NCI-H460 (cell line): Measurements from ENCODE around the gene SLC7A4. TPM values are rescaled to one million over a fixed set of nuclear protein-coding genes. Genes with fewer than 3 reads are reported as not detected.
A peak's percentile ranks its signal among the peaks of the same experiment; 100 is the strongest.

Experiments used
- DNase-seq: peaks from one replicate; pipeline ENCODE4 v3.0.0-alpha.2; 2016; ENCODE audit warnings: low read depth; ENCODE audit errors: extremely low read depth
- small RNA-seq, 2 experiments: library from RNA; depleted of rRNA; stranded (forward); fragments of <200 nt; gene quantifications; one replicate each; pipeline ENCODE3, GENCODE V24; 2014
- total RNA-seq: library from RNA; depleted of rRNA; stranded (reverse); fragments of >200 nt; shearing (Covaris generic); gene quantifications from 2 replicates; pipeline ENCODE4 v1.2.3, GENCODE V29; 2014; rRNA removed

SLC7A4 gene
- total RNA-seq, 1 experiment from 2014 or later: not detected

- no peak for DNase-seq
These were observed 41.9 kb downstream of the SLC7A4 start for GRCh38 chr22:20990184-20991180.

GRCh38 chr22:20989323-20990138 is 42.8 kb downstream of the SLC7A4 start:
- DNase-seq: no peak

DNA sequence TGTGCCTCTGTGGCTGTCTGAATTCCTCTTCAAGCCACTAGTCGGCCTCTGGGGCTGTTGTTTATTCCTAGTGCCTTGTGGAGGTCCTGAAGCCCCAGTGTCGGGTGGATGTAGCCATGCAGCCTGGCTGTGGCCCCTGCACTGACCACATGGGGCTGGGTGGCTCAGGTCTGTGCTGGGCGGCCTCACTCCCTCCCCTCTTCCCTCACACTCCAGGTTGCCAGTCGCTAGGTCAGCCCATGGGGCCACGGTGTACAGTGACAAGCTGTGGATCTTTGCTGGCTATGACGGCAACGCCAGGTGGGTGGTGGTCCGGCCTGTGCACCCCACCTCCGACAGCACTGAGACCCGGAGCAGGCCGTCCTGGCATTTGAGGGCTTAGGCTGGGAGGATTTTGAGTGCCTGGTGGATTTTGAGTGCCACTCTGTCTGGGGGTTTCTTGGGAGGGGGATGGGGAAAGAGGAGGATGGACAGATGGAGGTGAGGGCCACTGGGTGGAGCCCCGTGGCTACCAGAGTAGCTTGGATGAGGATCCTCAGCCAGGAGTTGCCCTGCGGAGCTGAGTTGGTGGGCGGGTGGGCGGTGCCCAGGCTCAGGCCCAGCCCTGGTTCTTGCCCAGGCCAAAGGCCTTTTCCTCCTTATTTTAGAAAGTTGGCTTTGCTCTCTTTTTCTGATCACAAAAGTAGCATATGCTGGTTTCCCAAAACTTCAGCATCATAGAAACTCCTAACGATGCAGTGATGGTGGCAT is 43.6 kb downstream of the SLC7A4 start:
- no peak for DNase-seq

GRCh38 chr22:20987375-20987774 is 45.0 kb downstream of the SLC7A4 start:
- DNase-seq: no peak

GRCh38 chr22:20986365-20986764 is 46.0 kb downstream of the SLC7A4 start:
- no peak for DNase-seq

DNA sequence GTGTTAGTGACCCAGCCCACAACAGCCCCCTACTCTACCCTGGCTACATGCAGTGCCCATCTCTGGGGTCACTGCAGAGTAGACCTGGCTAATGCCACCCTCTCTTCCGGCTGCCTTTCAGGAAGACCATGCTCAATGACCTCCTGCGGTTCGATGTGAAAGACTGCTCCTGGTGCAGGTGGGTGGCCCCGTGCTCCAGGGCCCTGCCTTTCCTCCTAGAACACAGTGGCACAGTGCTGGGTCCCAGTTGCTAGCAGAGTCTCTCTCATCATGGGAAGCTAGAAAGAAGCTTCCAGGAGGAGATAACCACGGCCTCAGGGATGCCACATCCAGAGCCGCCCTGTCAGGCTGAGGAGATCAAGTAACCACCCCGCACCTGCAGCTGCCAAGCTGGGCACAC is 46.6 kb downstream of the SLC7A4 start:
- DNase-seq: no peak

DNA sequence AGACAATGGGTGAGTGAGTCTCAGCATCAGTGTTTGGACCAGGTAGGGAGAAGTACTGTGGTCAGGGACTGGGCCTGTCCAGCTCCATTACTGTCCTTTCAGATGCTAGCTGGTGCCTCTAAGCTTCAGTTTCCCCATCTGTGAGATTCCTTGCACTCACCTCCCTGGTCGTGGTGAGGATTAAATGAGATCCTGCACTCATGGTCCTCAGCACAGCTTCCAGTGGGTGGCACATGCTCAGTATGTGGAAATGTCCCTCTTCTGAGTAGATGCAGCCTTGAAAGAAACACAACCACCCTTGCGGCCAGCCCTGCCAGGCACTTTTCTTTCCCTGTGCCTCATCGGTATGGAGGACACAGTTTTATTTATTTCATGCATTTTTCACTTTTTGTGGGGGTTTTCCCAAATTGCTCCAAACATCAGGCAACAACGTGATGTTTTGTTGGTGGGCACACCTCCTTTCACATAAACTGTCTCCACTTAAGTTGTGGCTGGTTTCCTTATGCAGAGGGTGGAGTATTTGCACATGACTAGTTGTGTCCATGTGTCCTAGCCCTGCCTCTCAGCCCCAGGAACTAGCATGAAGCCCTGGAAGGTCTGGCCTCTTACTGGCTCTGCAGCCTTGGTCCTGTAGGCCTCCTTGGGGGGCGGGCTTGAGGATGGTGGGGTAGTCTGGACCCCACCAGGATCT is 49.1 kb downstream of the SLC7A4 start:
- no peak for DNase-seq

- DNase-seq: no peak
These were observed 49.8 kb downstream of the SLC7A4 start for GRCh38 chr22:20982563-20982882.

GRCh38 chr22:20981787-20982562 is 50.4 kb downstream of the SLC7A4 start, which contains the start of gene LZTR1:
LZTR1 (plus strand) TSS chr22:20982297; CDS start chr22:20982372, 75 bp downstream.
- peak; percentile 65 for DNase-seq

- no peak for DNase-seq
These were observed 51.2 kb downstream of the SLC7A4 start for GRCh38 chr22:20980938-20981722.

- no peak for DNase-seq
These were observed 51.8 kb downstream of the SLC7A4 start for GRCh38 chr22:20980523-20980922.

- DNase-seq: no peak
These were observed 52.4 kb downstream of the SLC7A4 start for GRCh38 chr22:20979940-20980453.

- no peak for DNase-seq
These were observed 53.0 kb downstream of the SLC7A4 start for GRCh38 chr22:20979243-20979809.

Small RNAs within 50 kb of the gene (small RNA-seq; reads per million reads assigned to genes)
- 0 reads per million in 2 experiments for gene MIR649

Other genes starting within 250 kb of the SLC7A4 start
- 17.3 and 24.6 TPM in 2 replicates for gene PI4KA, start 173.8 kb downstream of the SLC7A4 start, total RNA-seq
- gene SNAP29, start 173.6 kb downstream of the SLC7A4 start, total RNA-seq: 9.0 and 11.2 TPM in 2 replicates
- 37.8 and 39.5 TPM in 2 replicates for gene CRKL, start 115.2 kb downstream of the SLC7A4 start, total RNA-seq
- 0.98 and 1.4 TPM in 2 replicates for gene AIFM3, start 65.3 kb downstream of the SLC7A4 start, total RNA-seq
- gene LZTR1, start 50.3 kb downstream of the SLC7A4 start, total RNA-seq: 20.1 and 24.1 TPM in 2 replicates
- gene THAP7, start 30.4 kb downstream of the SLC7A4 start, total RNA-seq: 21.3 and 28.0 TPM in 2 replicates
- gene P2RX6, start 17.4 kb downstream of the SLC7A4 start, total RNA-seq: 5.2 and 6.9 TPM in 2 replicates
- not detected in 2 replicates for gene LRRC74B, start 13.4 kb upstream of the SLC7A4 start, total RNA-seq